ENCODE results near the gene EMILIN3. TPM values are rescaled to one million over a fixed set of nuclear protein-coding genes. Genes with fewer than 3 reads are reported as not detected.

The EMILIN3 gene
- total and polyA plus RNA-seq, 2 donors: 0.37 to 1.5 TPM

Other genes with a start within 250 kb of the EMILIN3 start
- gene PLCG1, start 229.3 kb downstream of the EMILIN3 start, total RNA-seq: 103 TPM
- gene PLCG1, start 229.3 kb downstream of the EMILIN3 start, polyA plus RNA-seq: 126 TPM
- gene ZHX3, start 49.1 kb downstream of the EMILIN3 start, total RNA-seq: 4.2 TPM
- 4.1 TPM for gene ZHX3, start 49.1 kb downstream of the EMILIN3 start, polyA plus RNA-seq
- 1.6 TPM for gene LPIN3, start 26.0 kb downstream of the EMILIN3 start, total RNA-seq
- 11.0 TPM for gene LPIN3, start 26.0 kb downstream of the EMILIN3 start, polyA plus RNA-seq

Measured in thymus (tissue), 2 donors.